Measurements from ENCODE around the gene UBE2I.

Gene UBE2I

DNA sequence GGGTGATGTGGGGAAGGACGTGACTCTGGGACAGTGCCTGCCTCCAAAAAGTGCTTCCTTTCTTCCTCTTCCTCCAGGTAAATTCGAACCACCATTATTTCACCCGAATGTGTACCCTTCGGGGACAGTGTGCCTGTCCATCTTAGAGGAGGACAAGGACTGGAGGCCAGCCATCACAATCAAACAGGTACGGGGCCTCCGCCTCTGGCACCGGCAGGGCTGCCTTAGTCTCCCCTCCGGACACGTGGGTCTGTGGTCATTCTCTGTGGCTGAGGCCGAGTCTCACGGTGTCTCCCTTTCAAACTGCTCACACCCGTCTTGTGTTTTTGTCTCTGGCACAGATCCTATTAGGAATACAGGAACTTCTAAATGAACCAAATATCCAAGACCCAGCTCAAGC, 10.7 kb downstream of the UBE2I start:
- no peak for DNase-seq
- Histone ChIP-seq H3K9ac (ENCODE audit: low read length) (no peak overlapping the region), H3K9me3 (replicated peaks; ENCODE audit: insufficient read depth, low read length) (no peaks in the 10 kb centered on the region), H3K27ac (ENCODE audit: low read length) (no peak overlapping the region), H3K4me2 (ENCODE audit: low read depth, low read length) (no peak overlapping the region), H3K27me3 (replicated peaks; ENCODE audit: insufficient read depth, low read length) (no peaks in the 10 kb centered on the region), H3K79me2 (ENCODE audit: low read length) (peaks cover 41% of the 10 kb centered on the region), H3K4me3 (ENCODE audit: low read length) (no peak overlapping the region), H3F3A (ENCODE audit: insufficient read depth, low read length) (no peaks in the 10 kb centered on the region), H4K20me1 (ENCODE audit: insufficient read depth, low read length) (0 out of 2 replicates have a peak, but pooled peaks cover 2% of the 10 kb centered on the region), H3K4me1 (ENCODE audit: low read length) (no peaks in the 10 kb centered on the region), H3K36me3 (replicated peaks; ENCODE audit: insufficient read depth, low read length) (peaks cover 15% of the 10 kb centered on the region), H2AFZ (ENCODE audit: low read length) (no peak overlapping the region), H3K9me2 (replicated peaks; ENCODE audit: insufficient read depth, low read length) (no peaks in the 10 kb centered on the region)
- TF ChIP-seq EZH2 (optimal IDR thresholded peaks at IDR 0.05; ENCODE audit: low read depth, low read length) (no peak), EZH2phosphoT487 (IDR thresholded peaks at IDR 0.05; ENCODE audit: low read length) (no peak)
- TF ChIP-seq, protein P1, sequence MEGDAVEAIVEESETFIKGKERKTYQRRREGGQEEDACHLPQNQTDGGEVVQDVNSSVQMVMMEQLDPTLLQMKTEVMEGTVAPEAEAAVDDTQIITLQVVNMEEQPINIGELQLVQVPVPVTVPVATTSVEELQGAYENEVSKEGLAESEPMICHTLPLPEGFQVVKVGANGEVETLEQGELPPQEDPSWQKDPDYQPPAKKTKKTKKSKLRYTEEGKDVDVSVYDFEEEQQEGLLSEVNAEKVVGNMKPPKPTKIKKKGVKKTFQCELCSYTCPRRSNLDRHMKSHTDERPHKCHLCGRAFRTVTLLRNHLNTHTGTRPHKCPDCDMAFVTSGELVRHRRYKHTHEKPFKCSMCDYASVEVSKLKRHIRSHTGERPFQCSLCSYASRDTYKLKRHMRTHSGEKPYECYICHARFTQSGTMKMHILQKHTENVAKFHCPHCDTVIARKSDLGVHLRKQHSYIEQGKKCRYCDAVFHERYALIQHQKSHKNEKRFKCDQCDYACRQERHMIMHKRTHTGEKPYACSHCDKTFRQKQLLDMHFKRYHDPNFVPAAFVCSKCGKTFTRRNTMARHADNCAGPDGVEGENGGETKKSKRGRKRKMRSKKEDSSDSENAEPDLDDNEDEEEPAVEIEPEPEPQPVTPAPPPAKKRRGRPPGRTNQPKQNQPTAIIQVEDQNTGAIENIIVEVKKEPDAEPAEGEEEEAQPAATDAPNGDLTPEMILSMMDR (IDR thresholded peaks at IDR 0.05; ENCODE audit: low read length): no peak

DNA sequence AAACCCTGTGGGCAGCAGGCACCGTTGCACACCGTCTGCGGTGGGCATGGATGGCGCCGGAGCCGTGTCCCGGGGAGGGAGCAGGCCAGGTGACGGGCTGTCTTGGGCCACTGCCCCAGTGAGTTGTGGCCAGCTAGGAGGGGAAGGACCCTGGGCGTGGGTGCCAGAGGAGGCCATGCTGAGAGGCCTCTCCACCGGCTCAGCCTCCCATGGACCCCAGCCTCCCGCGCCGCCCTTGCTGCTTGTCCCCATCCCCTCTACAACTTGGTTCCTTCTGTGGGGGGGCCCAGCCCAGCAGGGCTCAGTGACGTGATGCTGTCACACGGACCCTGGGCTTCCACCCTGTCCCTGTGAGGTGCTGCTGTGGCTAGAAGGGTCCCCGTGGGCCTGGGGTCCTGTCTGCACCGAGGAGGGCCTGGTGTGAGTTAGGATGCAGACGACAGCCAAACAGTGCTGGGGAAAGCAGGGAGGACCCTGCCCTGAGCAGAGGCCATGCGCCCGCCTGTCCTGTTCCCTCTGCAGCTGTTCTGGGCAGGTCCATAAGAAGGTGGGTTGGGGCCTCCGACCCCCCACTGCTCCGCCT, 11.3 kb downstream of the UBE2I start:
- H3K4me1 ChIP-seq (ENCODE audit: low read length): no peaks in the 10 kb centered on the region
- TF ChIP-seq EZH2phosphoT487 (IDR thresholded peaks at IDR 0.05; ENCODE audit: low read length) (no peak), EZH2 (optimal IDR thresholded peaks at IDR 0.05; ENCODE audit: low read depth, low read length) (no peak)
- TF ChIP-seq, protein P1 (IDR thresholded peaks at IDR 0.05; ENCODE audit: low read length): no peak
- H3K4me2 ChIP-seq (ENCODE audit: low read depth, low read length): no peak overlapping the region
- H3K27me3 ChIP-seq (replicated peaks; ENCODE audit: insufficient read depth, low read length): no peaks in the 10 kb centered on the region
- no peaks in the 10 kb centered on the region for H3K9me2 ChIP-seq (replicated peaks; ENCODE audit: insufficient read depth, low read length)
- no peak for DNase-seq
- peaks cover 15% of the 10 kb centered on the region for H3K36me3 ChIP-seq (replicated peaks; ENCODE audit: insufficient read depth, low read length)
- H2AFZ ChIP-seq (ENCODE audit: low read length): no peak overlapping the region
- no peak overlapping the region for H3K4me3 ChIP-seq (ENCODE audit: low read length)
- H3F3A ChIP-seq (ENCODE audit: insufficient read depth, low read length): no peaks in the 10 kb centered on the region
- H3K27ac ChIP-seq (ENCODE audit: low read length): no peak overlapping the region
- no peaks in the 10 kb centered on the region for H4K20me1 ChIP-seq (ENCODE audit: insufficient read depth, low read length)
- peaks cover 35% of the 10 kb centered on the region for H3K79me2 ChIP-seq (ENCODE audit: low read length)
- no peak overlapping the region for H3K9ac ChIP-seq (ENCODE audit: low read length)
- no peaks in the 10 kb centered on the region for H3K9me3 ChIP-seq (replicated peaks; ENCODE audit: insufficient read depth, low read length)

DNA sequence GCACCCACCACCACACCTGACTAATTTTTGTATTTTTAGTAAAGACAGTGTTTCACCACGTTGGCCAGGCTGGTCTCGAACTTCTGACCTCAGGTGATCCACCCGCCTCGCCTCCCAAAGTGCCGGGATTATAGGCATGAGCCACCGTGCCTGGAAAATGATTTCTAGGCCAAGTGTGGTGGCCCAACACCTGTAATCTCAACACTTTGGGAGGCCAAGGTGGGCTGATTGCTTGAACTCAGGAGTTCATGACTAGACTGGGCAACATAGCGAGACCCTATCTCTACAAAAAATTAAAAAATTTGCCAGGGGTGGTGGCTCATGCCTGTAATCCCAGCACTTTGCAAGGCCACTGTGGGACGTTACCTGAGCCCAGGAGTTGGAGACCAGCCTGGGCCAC, 13.0 kb downstream of the UBE2I start:
- H4K20me1 ChIP-seq (ENCODE audit: insufficient read depth, low read length): no peaks in the 10 kb centered on the region
- no peak overlapping the region for H2AFZ ChIP-seq (ENCODE audit: low read length)
- DNase-seq: no peak
- no peak overlapping the region for H3K9ac ChIP-seq (ENCODE audit: low read length)
- no peaks in the 10 kb centered on the region for H3K27me3 ChIP-seq (replicated peaks; ENCODE audit: insufficient read depth, low read length)
- no peaks in the 10 kb centered on the region for H3K9me2 ChIP-seq (replicated peaks; ENCODE audit: insufficient read depth, low read length)
- no peaks in the 10 kb centered on the region for H3F3A ChIP-seq (ENCODE audit: insufficient read depth, low read length)
- peaks cover 10% of the 10 kb centered on the region for H3K36me3 ChIP-seq (replicated peaks; ENCODE audit: insufficient read depth, low read length)
- H3K4me3 ChIP-seq (ENCODE audit: low read length): no peak overlapping the region
- H3K4me1 ChIP-seq (ENCODE audit: low read length): no peaks in the 10 kb centered on the region
- no peak overlapping the region for H3K27ac ChIP-seq (ENCODE audit: low read length)
- H3K9me3 ChIP-seq (replicated peaks; ENCODE audit: insufficient read depth, low read length): no peaks in the 10 kb centered on the region
- H3K79me2 ChIP-seq (ENCODE audit: low read length): peaks cover 19% of the 10 kb centered on the region
- no peak overlapping the region for H3K4me2 ChIP-seq (ENCODE audit: low read depth, low read length)
- TF ChIP-seq EZH2phosphoT487 (IDR thresholded peaks at IDR 0.05; ENCODE audit: low read length): no peak
- no peak for TF ChIP-seq EZH2 (optimal IDR thresholded peaks at IDR 0.05; ENCODE audit: low read depth, low read length)
- TF ChIP-seq, protein P1 (IDR thresholded peaks at IDR 0.05; ENCODE audit: low read length): no peak
